ENCODE results near the gene AMY2B. TPM values are rescaled to one million over a fixed set of nuclear protein-coding genes. Genes with fewer than 3 reads are reported as not detected.
"Not testable (repeated sequence)": the region's sequence is repeated elsewhere in the genome, so short reads cannot be mapped to it uniquely, and the experiment has no call there.

The AMY2B gene
- total RNA-seq, 2 experiments from 2014 or later = 8.5 to 10.6 TPM

- Mint-ChIP-seq H3K4me3 (no peak overlapping the region), H3K36me3 (ENCODE audit: low read depth) (no peaks in the 10 kb centered on the region)
These were observed 8.3 kb upstream of the AMY2B start for GRCh38 chr1:103563056-103563455.

GRCh38 chr1:103569493-103569892, 1.9 kb upstream of the AMY2B start:
- no peak overlapping the region for H3K27ac Mint-ChIP-seq
- no peaks in the 10 kb centered on the region for H3K36me3 Mint-ChIP-seq (ENCODE audit: low read depth)
- no peak overlapping the region for H3K4me3 Mint-ChIP-seq
- no peaks in the 10 kb centered on the region for H3K27me3 Mint-ChIP-seq
- POLR2A ChIA-PET = no interaction called here
- no peaks in the 10 kb centered on the region for H3K4me1 Mint-ChIP-seq
- no peak for DNase-seq
- CTCF ChIA-PET = no interaction called here
- H3K9me3 Mint-ChIP-seq = no peaks in the 10 kb centered on the region

More at GRCh38 chr1:103563056-103563455, 8.3 kb upstream of the AMY2B start:
- no peaks in the 10 kb centered on the region for H3K27me3 Mint-ChIP-seq
- peaks cover 5% of the 10 kb centered on the region for H3K4me1 Mint-ChIP-seq
- ChIA-PET CTCF (no interaction called here), POLR2A (no interaction called here)
- DNase-seq = no peak
- no peak overlapping the region for H3K27ac Mint-ChIP-seq
- no peaks in the 10 kb centered on the region for H3K9me3 Mint-ChIP-seq

- no peaks in the 10 kb centered on the region for H3K36me3 Mint-ChIP-seq (ENCODE audit: low read depth)
- DNase-seq = no peak
- no peaks in the 10 kb centered on the region for H3K4me1 Mint-ChIP-seq
- ChIA-PET POLR2A (no interaction called here), CTCF (no interaction called here)
- H3K9me3 Mint-ChIP-seq = no peaks in the 10 kb centered on the region
- no peaks in the 10 kb centered on the region for H3K27me3 Mint-ChIP-seq
- no peak overlapping the region for H3K27ac Mint-ChIP-seq
- no peak overlapping the region for H3K4me3 Mint-ChIP-seq
These were observed 4.7 kb downstream of the AMY2B start for GRCh38 chr1:103576065-103576464.

- CTCF ChIA-PET; H3K27ac Mint-ChIP-seq; DNase-seq; H3K9me3 Mint-ChIP-seq; H3K27me3 Mint-ChIP-seq; POLR2A ChIA-PET; H3K4me3 Mint-ChIP-seq; H3K36me3 Mint-ChIP-seq (ENCODE audit: low read depth); H3K4me1 Mint-ChIP-seq: not testable (repeated sequence)
These were observed 5.4 kb downstream of the AMY2B start for GRCh38 chr1:103576784-103577183.

GRCh38 chr1:103582464-103582863, 11.1 kb downstream of the AMY2B start:
- Mint-ChIP-seq H3K27ac (no peak overlapping the region), H3K4me3 (no peak overlapping the region), H3K27me3 (no peaks in the 10 kb centered on the region), H3K4me1 (no peaks in the 10 kb centered on the region), H3K9me3 (peaks cover under 1% of the 10 kb centered on the region), H3K36me3 (ENCODE audit: low read depth) (no peaks in the 10 kb centered on the region)
- ChIA-PET CTCF (no interaction called here), POLR2A (no interaction called here)
- DNase-seq = no peak

GRCh38 chr1:103583887-103584286, 12.5 kb downstream of the AMY2B start:
- DNase-seq = no peak
- Mint-ChIP-seq H3K27ac (no peak overlapping the region), H3K4me1 (no peaks in the 10 kb centered on the region), H3K4me3 (no peak overlapping the region), H3K27me3 (no peaks in the 10 kb centered on the region), H3K9me3 (peaks cover 3% of the 10 kb centered on the region), H3K36me3 (ENCODE audit: low read depth) (no peaks in the 10 kb centered on the region)
- ChIA-PET POLR2A (no interaction called here), CTCF (no interaction called here)

- Mint-ChIP-seq H3K36me3 (ENCODE audit: low read depth) (no peaks in the 10 kb centered on the region), H3K4me1 (no peaks in the 10 kb centered on the region), H3K27ac (no peak overlapping the region), H3K9me3 (peaks cover 3% of the 10 kb centered on the region), H3K4me3 (no peak overlapping the region), H3K27me3 (no peaks in the 10 kb centered on the region)
- no peak for DNase-seq
- CTCF ChIA-PET = no interaction called here
- POLR2A ChIA-PET = no interaction called here
These were observed 13.1 kb downstream of the AMY2B start for GRCh38 chr1:103584537-103584936.

GRCh38 chr1:103602740-103603139, 31.4 kb downstream of the AMY2B start:
- H3K36me3 Mint-ChIP-seq (ENCODE audit: low read depth); H3K4me1 Mint-ChIP-seq; CTCF ChIA-PET; DNase-seq; H3K4me3 Mint-ChIP-seq; POLR2A ChIA-PET; H3K9me3 Mint-ChIP-seq; H3K27ac Mint-ChIP-seq; H3K27me3 Mint-ChIP-seq: not testable (repeated sequence)

- POLR2A ChIA-PET = no interaction called here
- H3K4me3 Mint-ChIP-seq = no peak overlapping the region
These were observed 45.0 kb downstream of the AMY2B start for GRCh38 chr1:103616362-103616761.

GRCh38 chr1:103616994-103617477, 45.6 kb downstream of the AMY2B start, which contains the start of gene AMY2A:
Gene AMY2A (plus strand): TSS chr1:103617427. CDS start chr1:103617441, 14 bp downstream.
- H3K4me1 Mint-ChIP-seq; CTCF ChIA-PET; H3K9me3 Mint-ChIP-seq; H3K4me3 Mint-ChIP-seq; DNase-seq; H3K27me3 Mint-ChIP-seq; H3K36me3 Mint-ChIP-seq (ENCODE audit: low read depth); POLR2A ChIA-PET; H3K27ac Mint-ChIP-seq: not testable (repeated sequence)

More at GRCh38 chr1:103616362-103616761, 45.0 kb downstream of the AMY2B start:
- CTCF ChIA-PET = no interaction called here
- Mint-ChIP-seq H3K9me3 (no peaks in the 10 kb centered on the region), H3K27ac (no peak overlapping the region), H3K27me3 (no peaks in the 10 kb centered on the region), H3K36me3 (ENCODE audit: low read depth) (no peaks in the 10 kb centered on the region), H3K4me1 (no peaks in the 10 kb centered on the region)
- no peak for DNase-seq

GRCh38 chr1:103627436-103627835, 56.0 kb downstream of the AMY2B start:
- POLR2A ChIA-PET; H3K4me3 Mint-ChIP-seq; DNase-seq; CTCF ChIA-PET; H3K9me3 Mint-ChIP-seq; H3K27me3 Mint-ChIP-seq; H3K36me3 Mint-ChIP-seq (ENCODE audit: low read depth); H3K27ac Mint-ChIP-seq; H3K4me1 Mint-ChIP-seq: not testable (repeated sequence)

Other genes with a start within 250 kb of the AMY2B start
- gene RNPC3, start 45.9 kb upstream of the AMY2B start, total RNA-seq = 10 to 100 TPM; 28.3 to 38.5 TPM
- not detected for gene AMY2A, start 45.8 kb downstream of the AMY2B start, total RNA-seq
- gene AMY1A, start 84.2 kb downstream of the AMY2B start, total RNA-seq = not detected
- not detected for gene AMY1B, start 124.6 kb downstream of the AMY2B start, total RNA-seq
- gene AMY1C, start 178.3 kb downstream of the AMY2B start, total RNA-seq = not detected